Measurements from ENCODE around the gene FAM110C.

DNA sequence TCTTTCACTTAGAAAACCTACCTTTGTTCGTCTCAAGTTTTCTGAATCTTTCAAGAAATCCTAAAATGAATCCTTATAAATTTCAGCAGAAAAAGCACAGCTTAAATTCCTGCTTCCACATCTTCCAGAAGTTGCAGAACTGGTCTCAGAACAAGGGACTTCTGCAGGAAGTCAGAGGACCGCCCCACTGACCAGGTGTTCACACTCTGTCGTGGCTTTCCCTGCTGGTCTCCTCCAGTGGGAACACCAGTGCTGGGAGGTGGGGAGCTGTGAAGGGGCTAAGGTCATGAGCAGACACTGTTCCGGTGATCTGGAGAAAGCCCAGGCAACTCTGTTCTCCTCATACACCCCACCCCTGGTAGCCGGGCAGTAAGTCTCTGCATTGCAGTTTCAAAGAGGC, 3.5 kb downstream of the FAM110C start:
- no peak for TF ChIP-seq CTCF (IDR thresholded peaks at IDR 0.05 in 8 of 11, conservative IDR thresholded peaks at IDR 0.05 in 3 of 11)
- no peak for TF ChIP-seq POLR2AphosphoS5 (IDR thresholded peaks at IDR 0.05)

Data from spleen (tissue), 7 donors.